ENCODE data around the gene LRCH4. TPM values are rescaled to one million over a fixed set of nuclear protein-coding genes. Genes with fewer than 3 reads are reported as not detected.
A peak's percentile ranks its signal among the peaks of the same experiment; 100 is the strongest.

LRCH4 gene, protein sequence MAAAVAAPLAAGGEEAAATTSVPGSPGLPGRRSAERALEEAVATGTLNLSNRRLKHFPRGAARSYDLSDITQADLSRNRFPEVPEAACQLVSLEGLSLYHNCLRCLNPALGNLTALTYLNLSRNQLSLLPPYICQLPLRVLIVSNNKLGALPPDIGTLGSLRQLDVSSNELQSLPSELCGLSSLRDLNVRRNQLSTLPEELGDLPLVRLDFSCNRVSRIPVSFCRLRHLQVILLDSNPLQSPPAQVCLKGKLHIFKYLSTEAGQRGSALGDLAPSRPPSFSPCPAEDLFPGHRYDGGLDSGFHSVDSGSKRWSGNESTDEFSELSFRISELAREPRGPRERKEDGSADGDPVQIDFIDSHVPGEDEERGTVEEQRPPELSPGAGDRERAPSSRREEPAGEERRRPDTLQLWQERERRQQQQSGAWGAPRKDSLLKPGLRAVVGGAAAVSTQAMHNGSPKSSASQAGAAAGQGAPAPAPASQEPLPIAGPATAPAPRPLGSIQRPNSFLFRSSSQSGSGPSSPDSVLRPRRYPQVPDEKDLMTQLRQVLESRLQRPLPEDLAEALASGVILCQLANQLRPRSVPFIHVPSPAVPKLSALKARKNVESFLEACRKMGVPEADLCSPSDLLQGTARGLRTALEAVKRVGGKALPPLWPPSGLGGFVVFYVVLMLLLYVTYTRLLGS
- 25.8 TPM for total RNA-seq
- long read RNA-seq, transcript LRCH4-201 (18 exons, 2,552 nt) = major isoform, 6 of 12 reads
- long read RNA-seq, partial matches to known transcripts = 1 of 12 reads
- long read RNA-seq, other reads (novel, unspliced or antisense) = 5 of 12 reads

GRCh38 chr7:100585511-100586265, at the start of gene LRCH4:
Gene LRCH4 (minus strand): TSS chr7:100586129. CDS start chr7:100586100, 29 bp downstream.
- intact Hi-C loops (cut with DNase I) = loop anchor here (1.0 to 5.0 kb wide), 3 partner anchors 27 to 107 kb away; partner anchors contain the start of genes GIGYF1, GNB2 and MOSPD3
- peak; percentile 87 for DNase-seq (ENCODE audit: low spot score)

GRCh38 chr7:100632951-100633717, 47.2 kb upstream of the LRCH4 start:
- intact Hi-C loops (cut with DNase I) = no loop called here
- no peak for DNase-seq (ENCODE audit: low spot score)

- intact Hi-C loops (cut with DNase I) = no loop called here
- DNase-seq (ENCODE audit: low spot score) = no peak
These were observed 44.1 kb upstream of the LRCH4 start for GRCh38 chr7:100630066-100630465.

DNA sequence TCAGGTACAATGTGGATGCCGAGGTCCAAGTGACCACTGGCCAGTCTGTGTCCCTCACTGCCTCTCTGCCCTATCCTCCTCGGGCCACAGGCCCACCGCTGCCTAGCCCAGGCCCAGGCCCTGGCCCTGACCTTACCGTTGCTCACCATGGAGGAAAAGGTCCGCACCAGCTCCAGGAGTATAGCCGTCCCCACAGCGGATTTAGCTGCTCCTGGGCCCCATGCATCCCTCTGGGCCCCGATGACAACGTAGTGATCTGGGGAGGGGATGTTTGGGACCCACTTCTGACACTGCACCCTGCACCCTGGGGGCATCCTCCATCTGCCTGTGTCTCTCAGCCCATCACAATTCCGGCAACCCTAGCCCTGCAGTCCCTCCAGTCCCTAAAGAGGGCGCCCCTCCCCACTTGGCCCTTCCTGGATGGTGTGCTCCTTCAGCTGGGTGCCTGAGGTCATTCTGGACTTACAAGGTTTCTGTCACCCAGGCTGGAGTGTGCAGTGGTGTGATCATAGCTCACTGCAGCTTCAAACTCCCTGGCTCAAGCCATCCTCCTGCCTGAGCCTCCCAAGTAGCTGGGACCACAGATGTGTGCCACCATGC, 43.3 kb upstream of the LRCH4 start:
- no peak for DNase-seq (ENCODE audit: low spot score)
- intact Hi-C loops (cut with DNase I) = no loop called here

DNA sequence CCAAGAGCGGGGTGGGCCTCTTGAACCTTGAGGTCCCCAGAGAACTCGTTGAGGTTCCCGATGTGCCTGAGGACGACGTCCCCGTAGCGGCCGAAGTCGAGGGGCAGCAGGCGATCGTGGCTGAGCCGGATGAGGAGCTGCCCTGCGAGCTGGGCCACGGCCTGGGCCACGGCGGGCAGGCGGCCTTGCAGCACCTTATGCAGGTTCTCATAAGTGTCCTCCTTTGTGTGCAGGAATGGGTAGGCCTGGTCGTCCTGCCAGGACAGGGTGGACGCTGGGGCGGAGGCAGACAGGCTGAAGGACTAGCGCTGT, 41.3 kb upstream of the LRCH4 start:
- intact Hi-C loops (cut with DNase I) = no loop called here
- DNase-seq (ENCODE audit: low spot score) = no peak

DNA sequence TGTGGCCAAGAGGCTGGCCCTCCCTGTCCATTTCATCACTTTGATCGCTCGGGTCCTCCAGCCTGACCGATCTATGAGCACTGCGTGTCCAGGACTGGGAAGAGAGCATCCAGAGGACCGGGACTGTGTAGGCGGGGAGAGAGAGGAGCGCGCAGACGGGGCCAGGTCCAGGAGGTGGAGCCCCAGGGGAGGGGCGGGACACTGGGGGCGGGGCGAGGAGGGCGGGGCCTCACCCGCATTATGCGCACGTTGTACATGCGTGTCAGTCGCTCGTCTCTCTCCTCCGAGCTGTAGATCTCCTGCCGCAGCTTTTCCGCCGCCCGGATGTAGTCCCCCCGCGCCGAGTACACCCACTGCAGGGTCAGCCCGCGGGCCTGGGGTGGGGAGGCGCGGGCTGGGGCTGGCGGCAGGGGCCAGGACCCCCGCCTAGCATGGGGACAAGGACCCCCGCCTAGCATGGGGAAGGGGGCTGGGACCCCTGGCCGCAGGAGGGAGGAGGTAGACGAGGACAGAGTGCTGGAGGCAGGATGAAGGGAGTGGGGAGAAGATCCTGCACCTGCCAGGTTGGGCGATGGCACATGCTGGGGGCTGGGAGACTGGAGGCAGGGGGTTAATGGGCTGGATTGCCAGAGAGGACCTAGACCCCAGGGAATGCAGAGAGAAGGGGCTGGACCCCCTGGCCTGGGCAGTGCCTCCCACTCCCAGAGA, 40.8 kb upstream of the LRCH4 start:
- intact Hi-C loops (cut with DNase I) = no loop called here

DNA sequence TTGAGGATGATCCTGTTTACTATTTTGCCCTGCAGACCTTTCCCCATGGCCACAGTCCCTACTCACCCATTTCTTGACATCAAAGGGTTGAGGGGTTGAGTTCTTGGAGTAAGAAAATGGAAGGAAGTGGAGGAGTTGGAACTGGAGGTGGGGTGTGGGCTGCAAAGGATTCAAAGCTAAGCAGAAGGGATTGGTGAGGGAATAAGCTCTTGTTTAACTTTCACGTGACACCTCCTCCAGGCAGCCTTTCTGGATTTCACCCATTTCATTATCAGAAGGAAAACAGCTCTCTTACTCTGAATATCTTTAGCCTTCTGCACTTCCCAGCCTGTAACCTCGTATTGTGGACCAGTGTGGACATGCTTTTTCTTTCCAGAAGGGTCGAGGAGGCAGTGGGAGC, 40.1 kb upstream of the LRCH4 start:
- DNase-seq (ENCODE audit: low spot score) = no peak
- intact Hi-C loops (cut with DNase I) = no loop called here

More for the DNA sequence above, 40.8 kb upstream of the LRCH4 start:
- DNase-seq (ENCODE audit: low spot score) = peak; percentile 91

DNA sequence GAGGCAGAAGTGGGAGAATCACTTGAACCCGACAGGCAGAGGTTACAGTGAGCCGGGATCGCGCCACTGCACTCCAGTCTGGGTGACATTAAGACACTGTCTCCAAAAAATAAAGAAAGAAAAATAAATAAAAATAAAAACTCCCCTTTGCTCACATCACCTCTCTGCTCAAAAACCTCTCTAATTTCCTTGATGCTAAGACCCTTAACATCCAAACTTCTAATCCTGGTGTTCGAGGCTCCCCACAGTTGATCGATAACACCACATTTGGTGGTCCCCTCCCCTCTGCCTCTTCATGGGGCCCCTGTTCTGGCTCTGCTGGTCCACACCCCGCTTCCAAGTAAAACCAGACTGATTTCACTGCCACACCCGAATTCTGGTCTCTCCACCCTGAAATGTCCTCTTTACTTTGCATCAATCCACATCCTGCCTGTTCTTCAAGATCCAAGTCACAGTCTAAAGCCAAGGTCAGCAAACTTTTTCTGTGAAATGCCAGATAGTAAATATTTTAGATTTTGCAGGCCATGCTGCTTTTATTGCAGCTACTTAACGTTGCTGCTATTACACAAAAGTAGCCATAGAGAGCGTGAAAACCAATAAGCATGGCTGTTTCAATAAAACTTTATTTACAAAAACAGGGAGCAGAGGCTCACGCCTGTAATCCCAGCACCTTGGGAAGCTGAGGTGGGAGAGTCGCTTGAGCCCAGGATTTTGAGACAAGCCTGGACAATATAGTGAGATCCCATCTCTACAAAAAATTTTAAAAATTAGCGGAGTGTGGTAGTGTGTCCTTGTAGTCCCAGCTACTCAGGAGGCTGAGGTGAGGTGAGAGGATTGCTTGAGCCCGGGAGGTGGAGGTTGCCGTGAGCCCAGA, 38.3 kb upstream of the LRCH4 start:
- intact Hi-C loops (cut with DNase I) = no loop called here
- no peak for DNase-seq (ENCODE audit: low spot score)

GRCh38 chr7:100621554-100621953, 35.6 kb upstream of the LRCH4 start:
- intact Hi-C loops (cut with DNase I) = no loop called here

DNA sequence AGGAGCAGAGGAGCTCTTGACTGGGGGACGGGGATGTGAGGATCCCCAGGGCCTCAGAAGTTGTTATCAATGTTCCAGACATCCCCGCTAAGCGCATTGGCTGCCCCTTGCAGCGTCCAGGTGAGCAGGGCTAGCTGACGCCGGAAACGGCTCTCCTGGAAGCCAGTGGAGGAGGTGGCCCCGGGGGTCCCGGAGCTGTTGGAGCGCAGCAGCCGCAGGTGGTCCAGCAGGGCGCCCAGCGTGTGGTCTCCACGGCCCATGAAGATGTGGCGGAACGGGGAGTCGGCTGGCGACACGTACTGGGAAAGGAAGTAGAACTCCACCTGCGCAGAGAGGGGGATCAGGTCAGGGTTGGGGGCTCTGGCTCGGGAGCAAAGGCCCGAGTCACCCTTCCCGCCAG, 34.9 kb upstream of the LRCH4 start:
- no peak for DNase-seq (ENCODE audit: low spot score)
- intact Hi-C loops (cut with DNase I) = no loop called here

More at GRCh38 chr7:100621554-100621953, 35.6 kb upstream of the LRCH4 start:
- DNase-seq (ENCODE audit: low spot score) = no peak

- intact Hi-C loops (cut with DNase I) = no loop called here
- no peak for DNase-seq (ENCODE audit: low spot score)
These were observed 34.3 kb upstream of the LRCH4 start for GRCh38 chr7:100620239-100620638.

GRCh38 chr7:100614308-100614861, 28.5 kb upstream of the LRCH4 start:
- no peak for DNase-seq (ENCODE audit: low spot score)
- intact Hi-C loops (cut with DNase I) = no loop called here

GRCh38 chr7:100613412-100614175, 27.7 kb upstream of the LRCH4 start:
- intact Hi-C loops (cut with DNase I) = loop anchor here (2.0 kb wide), 1 partner anchor 59 kb away; the partner anchor contains the start of gene GNB2
- no peak for DNase-seq (ENCODE audit: low spot score)

GRCh38 chr7:100612730-100613390, 26.9 kb upstream of the LRCH4 start:
- intact Hi-C loops (cut with DNase I) = loop anchor here (1.0 to 2.0 kb wide), 2 partner anchors 27 to 60 kb away; partner anchors contain the start of genes FBXO24, GNB2 and LRCH4
- no peak for DNase-seq (ENCODE audit: low spot score)

DNA sequence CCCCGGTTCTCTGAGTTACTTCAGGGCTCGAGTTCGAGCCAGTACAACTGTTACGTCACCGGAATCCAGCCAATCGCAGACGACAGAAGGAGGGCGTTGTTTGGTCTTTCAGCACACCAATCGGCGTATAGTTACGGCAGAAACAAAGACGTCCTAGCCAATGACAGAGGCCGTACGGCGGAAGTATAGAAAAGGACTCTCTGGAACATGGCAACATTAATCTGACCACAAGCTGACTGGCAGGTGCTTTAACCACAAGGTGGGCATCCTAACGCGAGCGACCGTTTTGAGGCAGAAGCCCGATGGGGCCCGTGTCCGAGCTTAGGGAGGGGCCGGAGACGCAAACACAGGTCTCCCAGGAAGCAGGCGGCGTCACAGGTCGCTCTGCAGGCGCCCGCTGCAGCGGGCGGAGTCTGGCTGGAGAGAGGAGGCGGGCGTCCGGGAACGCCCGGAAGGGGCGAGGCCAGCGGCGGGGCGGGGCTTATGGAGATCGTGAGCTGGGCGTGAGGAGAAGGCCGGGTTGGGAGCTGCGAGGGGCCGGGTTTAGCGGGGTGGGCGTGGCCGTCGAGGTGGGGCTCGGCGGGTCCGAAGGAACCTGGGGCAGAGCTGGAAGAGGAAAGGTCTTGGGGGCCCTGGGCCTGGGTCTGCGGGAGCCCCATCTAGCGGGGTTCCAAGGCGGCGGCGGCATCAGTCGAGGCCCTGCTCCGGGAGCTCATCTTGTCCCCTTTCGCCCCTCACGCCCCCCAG, 26.2 kb upstream of the LRCH4 start, which contains the start of gene MOSPD3:
Gene MOSPD3 (plus strand): TSS at position 558 of the 747 bp plus-strand sequence. CDS start 252 bp downstream, outside the sequence.
- peak; percentile 99 for DNase-seq (ENCODE audit: low spot score)
- intact Hi-C loops (cut with DNase I) = loop anchor here (1.0 to 2.0 kb wide), 2 partner anchors 26 to 61 kb away; partner anchors contain the start of genes FBXO24, GNB2 and LRCH4
